Activated CD4-positive, alpha-beta T cell treated with anti-CD3 and anti-CD28 coated beads, Interleukin-2, amount 10 ng/mL, durations not matched to agents 7 days and 5 days (primary cell): ENCODE results near the gene LZIC. TPM values are rescaled to one million over a fixed set of nuclear protein-coding genes. Genes with fewer than 3 reads are reported as not detected.

ENCODE experiments used
- CTCF ChIA-PET: fragments of 350-600 bp; sonication (Branson Sonifier 250); formaldehyde crosslinking; loops from one replicate; lab custom pipeline; 2021; ENCODE audit warnings: antibody characterized with exemption; lab: Charles Lee
- POLR2A ChIA-PET: fragments of 350-600 bp; sonication (Branson Sonifier 250); formaldehyde crosslinking; loops from one replicate; lab custom pipeline; 2021; ENCODE audit warnings: antibody characterized with exemption; lab: Charles Lee
- DNase-seq: peaks from one replicate; pipeline ENCODE4 v3.0.0-alpha.2; 2020
- H3K27ac Mint-ChIP-seq: one replicate; pipeline ENCODE4 v1.8.0; 2021; ENCODE audit warnings: mild to moderate bottlenecking, moderate library complexity, mixed read lengths
- H3K27me3 Mint-ChIP-seq: one replicate; pipeline ENCODE4 v1.8.0; 2021; ENCODE audit warnings: mixed read lengths
- H3K36me3 Mint-ChIP-seq: one replicate; pipeline ENCODE4 v1.8.0; 2021; ENCODE audit warnings: low read depth, mixed read lengths
- H3K4me1 Mint-ChIP-seq: one replicate; pipeline ENCODE4 v1.8.0; 2021; ENCODE audit warnings: mixed read lengths
- H3K4me3 Mint-ChIP-seq: one replicate; pipeline ENCODE4 v1.8.0; 2021; ENCODE audit warnings: mild to moderate bottlenecking, moderate library complexity, mixed read lengths
- H3K9me3 Mint-ChIP-seq: one replicate; pipeline ENCODE4 v1.8.0; 2021; ENCODE audit warnings: mixed read lengths
- total RNA-seq, 2 experiments: library from RNA; stranded (reverse); gene quantifications; one replicate each; pipeline ENCODE4 v1.2.3, GENCODE V29; 2021

LZIC gene
- total RNA-seq, 2 experiments from 2014 or later, result 25.7 to 28.0 TPM

- CTCF ChIA-PET, result no interaction called here
Observed at GRCh38 chr1:9909234-9910046, 33.8 kb downstream of the LZIC start.

GRCh38 chr1:9908871-9909233, 34.3 kb downstream of the LZIC start:
- Mint-ChIP-seq H3K27ac (peak overlapping the region; percentile 90), H3K27me3 (no peaks in the 10 kb centered on the region), H3K36me3 (peaks cover 3% of the 10 kb centered on the region), H3K4me1 (peaks cover 38% of the 10 kb centered on the region), H3K9me3 (no peaks in the 10 kb centered on the region), H3K4me3 (peak overlapping the region; percentile 95)
- POLR2A ChIA-PET, result no interaction called here
- no peak for DNase-seq
- CTCF ChIA-PET, result no interaction called here

More at GRCh38 chr1:9909234-9910046, 33.8 kb downstream of the LZIC start:
- peaks cover 3% of the 10 kb centered on the region for H3K36me3 Mint-ChIP-seq
- POLR2A ChIA-PET, result no interaction called here
- H3K4me1 Mint-ChIP-seq, result peaks cover 38% of the 10 kb centered on the region
- H3K27me3 Mint-ChIP-seq, result peaks cover under 1% of the 10 kb centered on the region
- DNase-seq, result peak; percentile 36
- no peaks in the 10 kb centered on the region for H3K9me3 Mint-ChIP-seq
- H3K27ac Mint-ChIP-seq, result peak overlapping the region; percentile 90
- peak overlapping the region; percentile 95 for H3K4me3 Mint-ChIP-seq

GRCh38 chr1:9907441-9907840, 35.8 kb downstream of the LZIC start:
- Mint-ChIP-seq H3K36me3 (peaks cover 3% of the 10 kb centered on the region), H3K4me3 (no peak overlapping the region), H3K27me3 (no peaks in the 10 kb centered on the region), H3K27ac (no peak overlapping the region), H3K4me1 (peaks cover 38% of the 10 kb centered on the region), H3K9me3 (no peaks in the 10 kb centered on the region)
- DNase-seq, result no peak
- POLR2A ChIA-PET, result no interaction called here
- CTCF ChIA-PET, result no interaction called here

- Mint-ChIP-seq H3K4me3 (no peak overlapping the region), H3K27me3 (no peaks in the 10 kb centered on the region), H3K27ac (no peak overlapping the region), H3K4me1 (peaks cover 33% of the 10 kb centered on the region), H3K9me3 (no peaks in the 10 kb centered on the region), H3K36me3 (peaks cover 3% of the 10 kb centered on the region)
- ChIA-PET POLR2A (no interaction called here), CTCF (interaction anchor here (0.5 to 1.1 kb wide), 3 partner anchors 12 to 218 kb away, joined by 3 to 5 read pairs (median 3); no protein-coding TSS in a partner anchor)
- no peak for DNase-seq
Observed at GRCh38 chr1:9906466-9906865, 36.7 kb downstream of the LZIC start.

DNA sequence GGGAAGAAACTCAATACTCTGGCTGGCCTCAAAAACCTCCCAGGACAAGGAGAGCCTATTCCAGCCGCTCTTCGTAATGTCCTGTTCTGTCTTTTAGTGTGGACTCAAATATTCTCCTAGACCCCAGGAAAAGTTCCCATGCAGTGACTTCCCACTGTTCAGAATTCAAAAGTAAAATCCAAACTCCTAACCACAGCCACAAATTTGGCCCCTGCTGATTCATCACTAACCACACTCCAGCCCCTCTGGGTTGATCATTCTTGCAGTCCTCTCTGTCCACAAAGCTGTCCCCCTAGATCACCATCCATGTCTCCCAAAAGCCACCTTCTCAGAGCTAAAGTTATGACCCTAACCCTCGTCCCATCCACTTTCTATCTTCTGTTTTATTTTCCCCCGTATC, 38.2 kb downstream of the LZIC start:
- no peaks in the 10 kb centered on the region for H3K9me3 Mint-ChIP-seq
- H3K4me1 Mint-ChIP-seq, result peaks cover 35% of the 10 kb centered on the region
- H3K27me3 Mint-ChIP-seq, result no peaks in the 10 kb centered on the region
- ChIA-PET CTCF (interaction anchor here (0.7 to 1.0 kb wide), 4 partner anchors 12 to 1150 kb away, joined by 3 to 4 read pairs (median 3); no protein-coding TSS in a partner anchor), POLR2A (no interaction called here)
- no peak overlapping the region for H3K27ac Mint-ChIP-seq
- DNase-seq, result no peak
- H3K4me3 Mint-ChIP-seq, result no peak overlapping the region
- peaks cover 3% of the 10 kb centered on the region for H3K36me3 Mint-ChIP-seq

GRCh38 chr1:9904596-9904995, 38.6 kb downstream of the LZIC start:
- ChIA-PET CTCF (interaction anchor here (0.7 to 1.2 kb wide), 6 partner anchors 10 to 1150 kb away, joined by 3 to 4 read pairs (median 3); no protein-coding TSS in a partner anchor), POLR2A (no interaction called here)
- Mint-ChIP-seq H3K27me3 (no peaks in the 10 kb centered on the region), H3K9me3 (no peaks in the 10 kb centered on the region), H3K36me3 (peaks cover 3% of the 10 kb centered on the region), H3K4me1 (peaks cover 35% of the 10 kb centered on the region), H3K27ac (no peak overlapping the region), H3K4me3 (no peak overlapping the region)
- no peak for DNase-seq

- Mint-ChIP-seq H3K36me3 (no peaks in the 10 kb centered on the region), H3K4me1 (peaks cover 29% of the 10 kb centered on the region), H3K27me3 (no peaks in the 10 kb centered on the region), H3K27ac (no peak overlapping the region), H3K4me3 (no peak overlapping the region), H3K9me3 (no peaks in the 10 kb centered on the region)
- no peak for DNase-seq
- CTCF ChIA-PET, result interaction anchor here (1.0 to 1.4 kb wide), 4 partner anchors 9 to 35 kb away, joined by 3 to 4 read pairs (median 3); no protein-coding TSS in a partner anchor
- POLR2A ChIA-PET, result no interaction called here
Observed at GRCh38 chr1:9903801-9904527, 39.2 kb downstream of the LZIC start.

DNA sequence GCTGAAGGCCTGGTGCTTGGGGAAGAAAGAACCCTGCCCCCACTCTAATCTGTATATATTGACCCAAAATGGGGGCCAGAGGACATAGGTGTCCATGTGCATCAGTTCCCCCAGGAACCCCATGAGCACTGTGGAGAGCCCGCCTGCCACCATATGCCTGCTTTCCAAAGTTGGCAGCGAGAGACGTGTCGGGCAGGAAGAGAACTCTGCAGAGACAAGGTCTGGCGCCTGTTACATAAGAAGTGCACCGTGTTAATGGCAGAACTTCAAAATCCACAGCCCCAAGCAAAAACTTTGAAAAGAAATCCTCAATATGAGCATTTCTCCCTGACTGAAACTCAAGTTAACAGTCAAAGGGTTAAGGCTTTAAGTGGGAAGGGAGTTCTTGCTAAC, 41.1 kb downstream of the LZIC start:
- ChIA-PET CTCF (interaction anchor here (0.7 to 0.9 kb wide), 2 partner anchors 12 to 33 kb away, joined by 3 read pairs; no protein-coding TSS in a partner anchor), POLR2A (no interaction called here)
- peaks cover 17% of the 10 kb centered on the region for H3K4me1 Mint-ChIP-seq
- no peaks in the 10 kb centered on the region for H3K27me3 Mint-ChIP-seq
- no peak for DNase-seq
- H3K4me3 Mint-ChIP-seq, result no peak overlapping the region
- no peaks in the 10 kb centered on the region for H3K36me3 Mint-ChIP-seq
- H3K27ac Mint-ChIP-seq, result no peak overlapping the region
- H3K9me3 Mint-ChIP-seq, result no peaks in the 10 kb centered on the region

- Mint-ChIP-seq H3K9me3 (no peaks in the 10 kb centered on the region), H3K4me3 (no peak overlapping the region), H3K27ac (no peak overlapping the region), H3K27me3 (no peaks in the 10 kb centered on the region), H3K36me3 (no peaks in the 10 kb centered on the region), H3K4me1 (peaks cover 14% of the 10 kb centered on the region)
- no peak for DNase-seq
- ChIA-PET CTCF (interaction anchor here (0.7 to 0.9 kb wide), 2 partner anchors 12 to 34 kb away, joined by 3 read pairs; no protein-coding TSS in a partner anchor), POLR2A (no interaction called here)
Observed at GRCh38 chr1:9901148-9902059, 41.8 kb downstream of the LZIC start.

DNA sequence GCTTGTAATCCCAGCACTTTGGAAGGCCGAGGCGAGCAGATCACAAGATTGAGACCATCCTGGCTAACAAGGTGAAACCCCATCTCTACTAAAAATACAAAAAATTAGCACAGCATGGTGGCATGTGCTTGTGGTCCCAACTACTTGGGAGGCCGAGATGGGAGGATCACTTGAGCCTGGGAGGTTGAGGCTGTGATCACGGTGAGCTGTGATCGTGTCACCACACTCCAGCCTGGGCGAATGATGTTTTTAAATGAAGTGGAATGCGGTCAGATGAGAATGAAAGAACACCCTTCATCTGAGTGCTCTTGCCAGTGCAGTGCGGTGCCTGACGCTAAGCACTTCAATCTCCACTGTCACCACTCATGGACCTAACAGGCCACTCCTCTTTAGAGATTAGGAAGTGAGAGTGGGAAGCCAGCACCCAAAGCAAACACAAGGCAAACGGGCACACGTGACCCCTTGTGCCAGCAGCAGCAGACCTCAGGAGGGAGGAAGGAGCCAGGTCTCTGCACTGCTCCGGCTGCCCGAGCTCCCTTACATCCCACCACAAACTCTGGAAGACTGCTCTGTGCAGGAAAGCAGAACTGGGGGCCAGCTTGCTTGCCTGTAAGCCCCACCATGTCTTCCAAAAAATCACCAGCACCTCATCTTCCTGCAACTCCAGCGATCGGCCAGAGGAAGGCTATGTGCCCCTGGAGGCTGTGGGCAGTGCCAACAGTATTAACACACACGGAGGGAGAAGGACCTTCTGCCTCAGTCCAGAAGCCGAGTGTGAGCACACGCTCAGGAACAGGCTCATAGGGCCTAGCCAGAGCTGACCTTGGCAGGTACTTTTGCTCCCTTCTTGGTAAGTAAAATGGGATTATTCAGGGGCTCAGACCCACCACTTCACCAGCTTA, 42.8 kb downstream of the LZIC start:
- H3K27ac Mint-ChIP-seq, result no peak overlapping the region
- no peaks in the 10 kb centered on the region for H3K9me3 Mint-ChIP-seq
- POLR2A ChIA-PET, result no interaction called here
- CTCF ChIA-PET, result interaction anchor here (0.5 kb wide), 1 partner anchor 277 kb away, joined by 4 read pairs; no protein-coding TSS in a partner anchor
- no peaks in the 10 kb centered on the region for H3K36me3 Mint-ChIP-seq
- H3K4me3 Mint-ChIP-seq, result no peak overlapping the region
- no peaks in the 10 kb centered on the region for H3K27me3 Mint-ChIP-seq
- peaks cover 14% of the 10 kb centered on the region for H3K4me1 Mint-ChIP-seq
- DNase-seq, result no peak

GRCh38 chr1:9894115-9894514, 49.1 kb downstream of the LZIC start:
- Mint-ChIP-seq H3K9me3 (no peaks in the 10 kb centered on the region), H3K27ac (no peak overlapping the region), H3K36me3 (no peaks in the 10 kb centered on the region), H3K27me3 (no peaks in the 10 kb centered on the region), H3K4me3 (no peak overlapping the region), H3K4me1 (peaks cover 17% of the 10 kb centered on the region)
- ChIA-PET POLR2A (no interaction called here), CTCF (interaction anchor here (0.9 to 1.4 kb wide), 4 partner anchors 10 to 49 kb away, joined by 3 to 4 read pairs (median 3); partner anchors contain the start of genes LZIC and NMNAT1)
- no peak for DNase-seq
